H1 (cell line): ENCODE measurements around the gene EPB41L3.

ENCODE experiments used
- ATF2 ChIP-seq: IDR thresholded peaks from 2 replicates; pipeline ENCODE4 v1.6.1; 2012; ENCODE audit warnings: low read length, inconsistent platforms
- BACH1 ChIP-seq: IDR thresholded peaks from 2 replicates; pipeline ENCODE4 v1.6.1; 2012; ENCODE audit warnings: low read length, improper control_type of control experiment
- BRCA1 ChIP-seq: IDR thresholded peaks from 2 replicates; pipeline ENCODE4 v1.6.1; 2012; ENCODE audit warnings: low read depth, low read length, improper control_type of control experiment
- EGR1 ChIP-seq: IDR thresholded peaks from 2 replicates; pipeline ENCODE4 v1.6.1; 2011; ENCODE audit warnings: low read depth, low read length, borderline replicate concordance
- EZH2 ChIP-seq: fragments of 200-600 bp; sonication (generic); IDR thresholded peaks from 2 replicates; pipeline ENCODE4 v1.7.1; 2012; ENCODE audit warnings: low read depth, mild to moderate bottlenecking, moderate library complexity, low read length, inconsistent platforms; ENCODE audit not compliant: severe bottlenecking
- KDM5A ChIP-seq: fragments of 200-600 bp; IDR thresholded peaks from 2 replicates; pipeline ENCODE4 v1.7.1; 2012; ENCODE audit warnings: mild to moderate bottlenecking, low read length, inconsistent platforms, mixed read lengths
- SIX5 ChIP-seq: IDR thresholded peaks from 2 replicates; pipeline ENCODE4 v1.6.1; 2011; ENCODE audit warnings: mild to moderate bottlenecking, low read depth, low read length
- SP2 ChIP-seq: IDR thresholded peaks from 2 replicates; pipeline ENCODE4 v1.6.1; 2012; ENCODE audit warnings: mild to moderate bottlenecking, low read length, inconsistent platforms
- TCF12 ChIP-seq: IDR thresholded peaks from 2 replicates; pipeline ENCODE4 v1.6.1; 2011; ENCODE audit warnings: low read depth, mild to moderate bottlenecking, low read length
- USF2 ChIP-seq: IDR thresholded peaks from 2 replicates; pipeline ENCODE4 v1.6.1; 2011; ENCODE audit warnings: low read length, improper control_type of control experiment
- ZNF274 ChIP-seq: IDR thresholded peaks from 2 replicates; pipeline ENCODE4 v1.7.0; 2012; ENCODE audit warnings: low read length, borderline replicate concordance; ENCODE audit errors: extremely low read depth
- TF ChIP-seq, protein P1 (sequence below), 3 experiments: IDR thresholded peaks; 1 replicate in 2 of 3; 2 replicates in 1 of 3; pipeline versions ENCODE4 v1.5.1 to v1.6.1; 2011; ENCODE audit warnings: low read length in 3 of 3, mild to moderate bottlenecking in 3 of 3, inconsistent platforms in 2 of 3, low read depth in 1 of 3, moderate library complexity in 1 of 3; ENCODE audit not compliant: insufficient read depth in 1 of 3; ENCODE audit errors: control extremely low read depth in 1 of 3

DNA sequence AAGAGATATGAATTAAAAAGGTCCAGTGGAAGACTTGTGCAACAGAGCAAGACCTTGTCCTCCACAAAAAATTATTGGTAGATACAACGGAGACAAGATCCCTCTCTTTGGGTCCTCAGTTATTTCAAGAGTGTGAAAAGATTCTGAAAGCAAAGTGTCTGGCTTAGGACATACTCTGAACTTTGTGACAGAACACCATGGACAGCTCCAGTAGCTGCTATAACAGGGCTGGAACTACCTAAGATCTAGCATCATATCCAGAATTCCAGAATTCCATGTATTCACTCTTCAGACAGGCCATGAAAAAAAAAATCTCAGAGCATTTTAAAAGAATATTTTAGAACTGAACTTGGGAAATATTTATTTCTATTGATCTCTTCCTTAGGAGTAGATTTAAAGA, 173.5 kb downstream of the EPB41L3 start:
- TF ChIP-seq, protein P1, sequence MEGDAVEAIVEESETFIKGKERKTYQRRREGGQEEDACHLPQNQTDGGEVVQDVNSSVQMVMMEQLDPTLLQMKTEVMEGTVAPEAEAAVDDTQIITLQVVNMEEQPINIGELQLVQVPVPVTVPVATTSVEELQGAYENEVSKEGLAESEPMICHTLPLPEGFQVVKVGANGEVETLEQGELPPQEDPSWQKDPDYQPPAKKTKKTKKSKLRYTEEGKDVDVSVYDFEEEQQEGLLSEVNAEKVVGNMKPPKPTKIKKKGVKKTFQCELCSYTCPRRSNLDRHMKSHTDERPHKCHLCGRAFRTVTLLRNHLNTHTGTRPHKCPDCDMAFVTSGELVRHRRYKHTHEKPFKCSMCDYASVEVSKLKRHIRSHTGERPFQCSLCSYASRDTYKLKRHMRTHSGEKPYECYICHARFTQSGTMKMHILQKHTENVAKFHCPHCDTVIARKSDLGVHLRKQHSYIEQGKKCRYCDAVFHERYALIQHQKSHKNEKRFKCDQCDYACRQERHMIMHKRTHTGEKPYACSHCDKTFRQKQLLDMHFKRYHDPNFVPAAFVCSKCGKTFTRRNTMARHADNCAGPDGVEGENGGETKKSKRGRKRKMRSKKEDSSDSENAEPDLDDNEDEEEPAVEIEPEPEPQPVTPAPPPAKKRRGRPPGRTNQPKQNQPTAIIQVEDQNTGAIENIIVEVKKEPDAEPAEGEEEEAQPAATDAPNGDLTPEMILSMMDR (IDR thresholded peaks at IDR 0.05; ENCODE audit: control extremely low read depth in 1 of 3, insufficient read depth in 1 of 3, low read depth in 1 of 3, low read length in 3 of 3), result no peak
- TF ChIP-seq EGR1 (no peak), BACH1 (no peak), SP2 (no peak), ZNF274 (no peak), BRCA1 (no peak), USF2 (no peak), KDM5A (no peak), SIX5 (no peak), EZH2 (no peak), TCF12 (no peak), ATF2 (no peak)
